GM21423 (cell line): ENCODE data around the gene RIPOR1.

Experiments used
- ATAC-seq: cut with Tn5 transposase; IDR thresholded peaks from one replicate; pipeline ENCODE4 v1.9.1; 2021; ENCODE audit warnings: mild to moderate bottlenecking, moderate library complexity; ENCODE audit not compliant: unreplicated experiment

RIPOR1 gene

DNA sequence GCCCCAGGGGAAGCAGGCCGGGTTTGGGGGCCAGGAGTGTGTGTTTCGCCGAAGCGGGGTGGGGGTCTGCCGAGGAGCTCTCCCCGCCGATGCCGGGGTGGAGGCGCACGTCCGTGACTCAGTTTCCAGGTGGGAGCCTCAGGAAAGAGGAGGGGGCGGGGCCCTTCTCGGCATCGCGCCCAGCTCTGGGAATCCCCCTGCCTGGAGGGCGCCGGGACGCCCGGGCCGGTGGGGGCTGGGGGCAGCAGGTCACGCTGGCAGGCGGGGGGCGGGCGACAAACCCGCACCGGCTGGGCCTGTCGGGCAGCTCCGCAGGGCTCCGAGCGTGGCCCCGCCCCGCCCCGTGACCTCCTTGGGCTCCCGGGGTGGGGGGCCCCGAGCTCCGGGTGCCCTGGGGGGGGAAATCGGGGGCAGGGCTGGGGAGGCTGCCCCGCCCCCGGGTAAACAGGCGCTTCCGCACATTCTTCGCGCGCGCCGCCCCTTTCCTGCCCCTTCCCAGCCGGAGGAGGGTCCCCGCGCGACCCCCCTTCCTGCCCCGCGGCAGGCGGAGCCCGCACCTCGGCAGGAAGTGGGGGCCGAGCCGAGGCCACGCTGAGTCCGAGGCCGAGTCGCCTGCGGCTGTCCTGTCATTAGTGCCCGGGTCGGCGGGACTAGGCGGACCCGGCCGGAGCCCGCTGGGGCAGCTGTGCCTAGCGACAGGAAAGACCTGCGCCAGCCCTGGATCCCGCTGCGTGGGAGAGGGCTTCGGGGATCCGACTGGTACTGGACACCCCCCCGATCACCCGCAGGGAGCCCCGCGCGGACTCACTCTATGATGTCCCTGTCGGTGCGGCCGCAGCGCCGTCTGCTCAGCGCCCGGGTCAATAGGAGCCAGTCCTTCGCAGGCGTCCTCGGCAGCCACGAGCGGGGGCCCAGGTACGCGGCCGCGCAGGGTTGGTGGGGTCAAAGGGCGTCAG, 9.3 kb downstream of the RIPOR1 start:
- ATAC-seq = peak; percentile 34

DNA sequence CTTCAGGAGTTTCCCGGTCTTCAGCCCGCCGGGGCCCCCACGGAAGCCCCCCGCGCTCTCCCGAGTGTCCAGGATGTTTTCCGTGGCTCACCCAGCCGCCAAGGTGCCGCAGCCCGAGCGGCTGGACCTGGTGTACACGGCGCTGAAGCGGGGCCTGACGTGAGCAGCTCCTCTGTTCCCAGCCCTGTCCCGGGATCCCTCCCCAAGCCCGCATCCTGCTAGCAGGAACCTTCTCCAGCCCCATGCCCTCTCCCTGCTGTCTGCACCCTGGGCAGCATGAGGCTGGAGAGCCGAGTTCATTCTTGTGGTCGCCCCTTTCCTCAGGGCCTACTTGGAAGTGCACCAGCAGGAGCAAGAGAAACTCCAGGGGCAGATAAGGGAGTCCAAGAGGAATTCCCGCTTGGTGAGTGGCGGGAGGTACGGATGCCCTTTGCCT, 10.1 kb downstream of the RIPOR1 start:
- no peak for ATAC-seq

DNA sequence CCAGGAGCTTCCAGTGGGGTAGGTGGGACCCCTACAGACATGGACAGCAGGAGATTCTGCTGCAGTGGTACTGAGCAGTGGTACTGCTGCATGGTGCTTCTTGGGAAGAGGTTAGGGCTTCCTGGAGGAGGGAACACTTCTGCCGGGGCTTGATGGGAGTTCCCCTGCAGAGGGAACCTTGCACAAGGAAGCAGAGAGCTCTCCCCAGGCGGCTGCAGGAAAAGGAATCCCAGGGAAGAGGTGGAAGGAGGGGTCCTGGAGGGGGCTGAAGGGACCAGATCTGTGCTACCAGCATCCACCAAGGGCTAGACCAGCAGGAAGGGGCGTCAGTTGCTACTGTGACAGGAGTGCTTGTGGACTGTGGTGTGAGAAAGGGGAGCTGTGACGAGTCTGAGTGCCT, 10.6 kb downstream of the RIPOR1 start:
- no peak for ATAC-seq

DNA sequence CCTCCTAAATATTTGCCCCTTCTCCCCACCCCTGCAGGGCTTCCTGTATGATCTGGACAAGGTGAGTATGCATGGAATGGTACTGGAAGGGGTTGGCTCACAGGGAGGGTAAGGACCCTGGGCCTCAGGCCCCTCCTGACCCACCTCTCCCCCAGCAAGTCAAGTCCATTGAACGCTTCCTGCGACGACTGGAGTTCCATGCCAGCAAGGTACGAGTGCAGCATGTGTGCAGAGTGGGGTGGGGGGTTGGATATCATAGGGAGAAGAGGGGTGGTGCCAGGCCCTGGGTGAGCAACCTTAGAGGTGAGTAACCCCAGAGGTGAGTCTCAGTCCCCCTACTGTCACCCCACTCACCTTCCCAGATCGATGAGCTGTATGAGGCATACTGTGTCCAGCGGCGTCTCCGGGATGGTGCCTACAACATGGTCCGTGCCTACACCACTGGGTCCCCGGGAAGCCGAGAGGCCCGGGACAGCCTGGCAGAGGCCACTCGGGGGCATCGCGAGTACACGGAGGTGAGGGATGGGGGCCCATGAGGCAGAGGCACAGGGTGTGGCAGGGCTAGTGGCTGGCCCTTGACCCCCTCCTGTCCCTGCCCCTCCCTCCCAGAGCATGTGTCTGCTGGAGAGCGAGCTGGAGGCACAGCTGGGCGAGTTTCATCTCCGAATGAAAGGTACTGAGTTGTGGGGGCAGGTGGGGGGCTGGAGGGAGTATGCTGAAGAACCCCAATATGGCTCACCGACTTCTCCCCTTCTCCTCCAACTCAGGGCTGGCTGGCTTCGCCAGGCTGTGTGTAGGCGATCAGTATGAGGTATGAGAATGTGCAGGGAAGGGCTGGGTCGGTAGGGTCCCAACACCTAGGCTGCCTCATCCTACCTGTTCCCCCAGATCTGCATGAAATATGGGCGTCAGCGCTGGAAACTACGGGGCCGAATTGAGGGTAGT, 11.3 kb downstream of the RIPOR1 start:
- no peak for ATAC-seq

DNA sequence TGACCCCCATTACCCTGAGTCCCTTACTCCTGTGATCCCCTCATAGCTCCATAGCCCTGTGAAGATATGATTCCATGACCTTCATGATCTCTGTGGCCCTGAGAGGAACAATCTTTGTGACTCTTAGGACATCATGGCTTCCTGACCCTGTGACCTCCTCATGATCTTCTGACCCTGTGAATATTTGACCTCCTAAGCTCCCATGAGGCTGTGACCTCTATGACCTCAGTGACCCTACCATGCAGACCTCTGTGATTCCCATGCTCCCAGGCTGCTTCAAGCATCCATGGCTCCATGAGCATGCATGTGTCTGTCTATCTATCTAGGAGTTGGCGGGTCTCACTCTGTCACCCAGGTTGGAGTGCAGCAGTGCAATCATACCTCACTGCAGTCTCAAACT, 12.1 kb downstream of the RIPOR1 start:
- no peak for ATAC-seq

DNA sequence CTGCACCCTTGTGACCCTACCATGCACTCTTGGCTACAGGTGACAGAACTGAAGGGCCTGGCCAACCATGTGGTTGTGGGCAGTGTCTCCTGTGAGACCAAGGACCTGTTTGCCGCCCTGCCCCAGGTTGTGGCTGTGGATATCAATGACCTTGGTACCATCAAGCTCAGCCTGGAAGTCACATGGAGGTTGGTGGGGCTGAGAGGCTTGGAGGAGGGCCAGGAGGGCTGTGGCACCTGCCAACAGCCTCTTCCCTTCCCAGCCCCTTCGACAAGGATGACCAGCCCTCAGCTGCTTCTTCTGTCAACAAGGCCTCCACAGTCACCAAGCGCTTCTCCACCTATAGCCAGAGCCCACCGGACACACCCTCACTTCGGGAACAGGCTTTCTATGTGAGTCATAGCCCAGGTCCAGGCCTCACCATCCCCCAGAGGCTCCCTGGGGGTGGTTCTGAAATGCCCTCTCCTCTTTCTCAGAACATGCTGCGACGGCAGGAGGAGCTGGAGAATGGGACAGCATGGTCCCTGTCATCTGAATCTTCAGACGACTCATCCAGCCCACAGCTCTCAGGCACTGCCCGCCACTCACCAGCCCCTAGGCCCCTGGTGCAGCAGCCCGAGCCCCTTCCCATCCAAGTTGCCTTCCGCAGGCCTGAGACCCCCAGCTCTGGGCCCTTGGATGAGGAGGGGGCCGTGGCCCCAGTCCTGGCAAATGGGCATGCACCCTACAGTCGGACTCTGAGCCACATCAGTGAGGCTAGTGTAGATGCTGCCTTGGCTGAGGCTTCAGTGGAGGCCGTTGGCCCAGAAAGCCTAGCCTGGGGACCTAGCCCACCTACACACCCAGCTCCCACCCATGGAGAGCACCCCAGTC, 13.0 kb downstream of the RIPOR1 start:
- no peak for ATAC-seq

DNA sequence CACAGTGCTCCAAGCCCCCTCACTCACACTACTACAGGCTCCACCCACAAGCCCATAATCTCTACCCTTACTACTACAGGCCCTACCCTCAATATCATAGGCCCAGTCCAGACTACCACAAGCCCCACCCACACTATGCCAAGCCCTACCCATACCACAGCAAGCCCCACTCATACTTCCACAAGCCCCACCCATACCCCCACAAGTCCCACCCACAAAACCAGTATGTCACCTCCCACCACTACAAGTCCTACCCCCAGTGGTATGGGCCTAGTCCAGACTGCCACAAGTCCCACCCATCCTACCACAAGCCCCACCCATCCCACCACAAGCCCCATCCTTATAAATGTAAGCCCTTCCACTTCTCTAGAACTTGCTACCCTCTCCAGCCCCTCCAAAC, 13.8 kb downstream of the RIPOR1 start:
- ATAC-seq = no peak

DNA sequence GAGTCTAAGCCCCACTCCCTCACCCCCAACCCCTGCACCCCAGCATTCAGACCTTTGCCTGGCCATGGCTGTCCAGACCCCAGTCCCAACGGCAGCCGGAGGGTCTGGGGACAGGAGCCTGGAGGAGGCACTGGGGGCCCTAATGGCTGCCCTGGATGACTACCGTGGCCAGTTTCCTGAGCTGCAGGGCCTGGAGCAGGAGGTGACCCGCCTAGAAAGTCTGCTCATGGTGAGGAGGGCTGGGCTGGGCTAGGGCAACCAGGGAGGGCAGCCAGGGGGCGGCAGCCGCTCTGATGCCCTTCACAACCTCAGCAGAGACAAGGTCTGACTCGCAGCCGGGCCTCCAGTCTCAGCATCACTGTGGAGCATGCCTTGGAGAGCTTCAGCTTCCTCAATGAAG, 14.4 kb downstream of the RIPOR1 start:
- ATAC-seq = no peak

DNA sequence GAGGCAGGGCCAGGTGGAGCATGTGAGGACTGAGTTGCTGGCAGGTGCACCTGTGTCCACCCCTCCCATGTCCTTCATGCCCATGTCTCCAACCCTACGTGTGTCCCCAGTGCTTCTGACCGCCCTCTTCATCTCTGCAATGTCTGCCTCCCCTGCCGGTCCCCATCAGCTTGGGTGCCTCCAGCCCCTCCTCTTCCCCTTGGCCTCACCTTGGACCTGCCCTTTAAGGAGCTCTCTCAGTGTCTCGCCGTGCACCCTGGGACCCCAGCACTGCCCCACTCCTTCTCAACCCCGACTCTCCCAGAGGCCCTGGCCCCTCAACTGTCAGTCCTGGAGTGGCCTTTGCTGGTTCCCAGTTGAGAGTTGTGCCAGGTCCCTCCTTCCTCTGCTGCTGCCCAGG, 15.0 kb downstream of the RIPOR1 start:
- ATAC-seq = no peak

DNA sequence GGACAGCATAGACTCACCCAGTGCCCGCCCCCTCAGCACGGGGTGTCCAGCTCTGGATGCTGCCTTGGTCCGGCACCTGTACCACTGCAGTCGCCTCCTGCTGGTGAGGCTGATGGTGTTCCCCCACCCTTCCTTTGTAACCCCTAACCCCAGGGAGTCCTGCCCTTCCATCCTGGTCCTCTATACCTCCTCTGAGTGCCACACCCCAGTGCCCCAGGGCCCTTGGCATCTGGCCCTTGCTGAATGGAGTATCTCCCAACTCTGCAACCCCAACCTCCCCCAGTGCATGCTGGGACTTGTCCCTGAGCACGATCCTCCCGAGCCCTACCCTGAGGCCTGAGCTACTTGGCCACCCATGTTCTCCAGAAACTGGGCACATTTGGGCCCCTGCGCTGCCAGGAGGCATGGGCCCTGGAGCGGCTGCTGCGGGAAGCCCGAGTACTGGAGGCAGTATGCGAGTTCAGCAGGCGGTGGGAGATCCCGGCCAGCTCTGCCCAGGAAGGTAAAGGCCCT, 15.8 kb downstream of the RIPOR1 start:
- ATAC-seq = no peak

DNA sequence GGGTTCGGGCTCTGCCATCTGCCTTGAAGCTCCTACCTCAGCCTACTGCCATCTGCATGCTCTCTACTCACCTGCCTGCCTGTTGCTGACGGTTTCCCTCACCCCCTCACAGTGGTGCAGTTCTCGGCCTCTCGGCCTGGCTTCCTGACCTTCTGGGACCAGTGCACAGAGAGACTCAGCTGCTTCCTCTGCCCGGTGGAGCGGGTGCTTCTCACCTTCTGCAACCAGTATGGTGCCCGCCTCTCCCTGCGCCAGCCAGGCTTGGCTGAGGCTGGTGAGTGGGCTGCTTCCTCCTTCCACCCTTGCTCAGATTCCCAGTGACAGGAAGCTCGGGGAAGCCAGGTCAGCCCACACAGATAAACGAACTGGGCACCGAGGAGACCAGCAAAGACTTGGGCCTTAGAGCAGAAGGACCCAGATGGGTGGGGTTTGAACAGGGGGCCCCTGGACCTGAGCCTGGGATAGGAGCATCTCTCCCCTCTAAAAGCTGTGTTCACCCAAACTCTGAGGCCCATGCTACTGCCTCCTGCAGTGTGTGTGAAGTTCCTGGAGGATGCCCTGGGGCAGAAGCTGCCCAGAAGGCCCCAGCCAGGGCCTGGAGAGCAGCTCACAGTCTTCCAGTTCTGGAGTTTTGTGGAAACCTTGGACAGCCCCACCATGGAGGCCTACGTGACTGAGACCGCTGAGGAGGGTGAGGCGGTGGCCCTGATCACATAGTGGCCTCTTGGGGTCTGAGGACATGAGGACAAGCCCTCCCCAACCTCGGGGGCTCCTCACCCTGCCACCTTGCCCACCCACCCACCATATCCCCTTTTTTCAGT, 16.4 kb downstream of the RIPOR1 start:
- no peak for ATAC-seq

DNA sequence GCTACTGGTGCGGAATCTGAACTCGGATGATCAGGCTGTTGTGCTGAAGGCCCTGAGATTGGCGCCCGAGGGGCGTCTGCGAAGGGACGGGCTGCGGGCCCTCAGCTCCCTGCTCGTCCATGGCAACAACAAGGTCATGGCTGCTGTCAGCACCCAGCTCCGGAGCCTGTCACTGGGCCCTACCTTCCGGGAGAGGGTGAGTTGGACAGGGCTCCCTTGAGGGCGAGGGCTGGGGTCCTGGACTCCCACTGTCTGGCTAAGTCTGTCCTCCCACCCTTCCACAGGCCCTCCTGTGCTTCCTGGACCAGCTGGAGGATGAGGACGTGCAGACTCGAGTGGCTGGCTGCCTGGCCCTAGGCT, 17.0 kb downstream of the RIPOR1 start:
- ATAC-seq = no peak

DNA sequence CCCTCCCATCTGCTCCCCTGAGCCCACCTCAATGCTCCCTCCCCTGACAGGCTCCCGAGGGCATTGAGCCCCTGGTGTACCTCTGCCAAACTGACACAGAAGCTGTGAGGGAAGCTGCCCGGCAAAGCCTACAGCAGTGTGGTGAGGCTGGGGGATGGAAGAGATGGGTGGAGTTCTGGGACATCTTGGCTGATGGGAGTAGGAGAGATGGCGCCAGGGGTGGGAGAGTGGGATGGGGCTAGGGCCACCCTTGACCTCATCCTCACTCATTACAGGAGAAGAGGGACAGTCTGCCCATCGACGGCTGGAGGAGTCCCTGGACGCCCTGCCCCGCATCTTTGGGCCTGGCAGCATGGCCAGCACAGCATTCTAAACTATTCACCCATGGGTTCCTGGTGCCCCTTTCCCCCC, 17.5 kb downstream of the RIPOR1 start:
- ATAC-seq = no peak

DNA sequence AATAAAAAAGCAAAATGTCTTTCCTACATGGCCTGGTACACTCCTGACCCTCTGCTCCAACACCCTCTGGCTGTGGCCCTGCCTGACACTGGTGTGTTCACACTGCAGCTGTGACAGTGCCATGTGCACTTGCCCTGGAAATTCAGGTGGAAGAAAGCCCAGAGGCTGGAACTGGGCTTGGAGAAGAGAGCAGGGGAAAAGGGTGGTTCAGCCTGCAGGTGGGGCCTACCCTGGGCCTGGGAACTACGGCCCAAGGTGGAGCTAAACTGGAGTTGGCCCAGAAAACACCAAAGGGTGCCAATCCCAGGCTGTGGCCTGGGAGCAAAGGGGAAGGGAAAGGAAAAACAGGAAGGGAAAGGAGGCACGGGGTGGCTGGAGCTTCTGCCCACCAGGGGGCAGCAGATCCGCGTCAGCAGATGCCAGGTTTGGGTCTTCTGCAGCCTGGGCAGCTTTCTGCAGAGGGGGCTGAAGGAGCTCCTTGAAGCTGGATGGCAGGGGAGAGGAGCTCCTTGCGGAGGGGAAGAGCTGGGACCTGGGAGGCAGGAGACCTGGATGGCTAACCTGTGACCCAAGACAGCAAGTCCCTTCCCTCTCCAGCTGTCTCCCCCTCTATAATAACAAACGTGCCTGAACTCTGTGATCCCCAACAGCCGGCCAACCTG, 18.3 kb downstream of the RIPOR1 start:
- ATAC-seq = no peak

DNA sequence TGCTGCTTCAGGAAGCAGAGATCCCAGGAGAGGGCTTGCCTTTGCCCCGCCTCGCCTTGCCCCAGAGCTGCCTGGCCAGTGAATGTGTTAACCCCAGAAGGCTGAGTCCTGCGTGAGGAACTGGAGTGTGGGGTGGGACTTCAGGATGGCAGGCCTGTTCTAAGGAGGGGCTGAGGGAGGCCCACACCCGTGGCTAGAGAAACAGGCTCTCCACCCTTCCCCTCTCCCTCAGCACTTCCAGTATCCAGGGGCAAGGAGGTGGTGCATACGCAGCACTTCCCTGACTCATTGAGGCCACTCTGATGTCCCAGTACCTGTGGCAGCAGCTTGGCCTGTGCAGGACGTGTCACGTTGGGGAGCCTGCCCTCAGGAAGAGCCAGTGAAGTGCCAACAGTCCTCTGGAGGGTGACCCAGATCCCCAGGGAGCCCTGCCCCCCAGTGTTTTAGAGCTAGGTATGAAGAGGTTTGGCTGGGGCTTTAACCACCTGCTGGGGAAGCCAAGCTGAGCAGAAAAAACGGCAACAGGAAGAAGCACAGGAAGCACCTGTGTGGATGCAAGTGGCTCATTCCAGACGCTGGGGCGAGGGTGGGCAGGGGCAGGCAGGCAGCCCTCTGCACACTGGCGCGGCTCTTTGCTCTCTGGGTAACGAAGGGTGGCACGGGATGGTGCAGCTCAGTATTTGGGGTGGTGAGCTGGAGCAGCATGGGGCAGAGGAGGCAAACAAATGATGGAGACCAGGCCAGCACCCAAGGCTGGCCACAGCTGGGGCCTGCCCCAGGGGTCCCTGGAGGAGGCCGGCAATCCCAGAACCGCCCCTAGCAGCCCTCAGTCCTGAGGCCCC, 19.0 kb downstream of the RIPOR1 start:
- ATAC-seq = peak; percentile 44

DNA sequence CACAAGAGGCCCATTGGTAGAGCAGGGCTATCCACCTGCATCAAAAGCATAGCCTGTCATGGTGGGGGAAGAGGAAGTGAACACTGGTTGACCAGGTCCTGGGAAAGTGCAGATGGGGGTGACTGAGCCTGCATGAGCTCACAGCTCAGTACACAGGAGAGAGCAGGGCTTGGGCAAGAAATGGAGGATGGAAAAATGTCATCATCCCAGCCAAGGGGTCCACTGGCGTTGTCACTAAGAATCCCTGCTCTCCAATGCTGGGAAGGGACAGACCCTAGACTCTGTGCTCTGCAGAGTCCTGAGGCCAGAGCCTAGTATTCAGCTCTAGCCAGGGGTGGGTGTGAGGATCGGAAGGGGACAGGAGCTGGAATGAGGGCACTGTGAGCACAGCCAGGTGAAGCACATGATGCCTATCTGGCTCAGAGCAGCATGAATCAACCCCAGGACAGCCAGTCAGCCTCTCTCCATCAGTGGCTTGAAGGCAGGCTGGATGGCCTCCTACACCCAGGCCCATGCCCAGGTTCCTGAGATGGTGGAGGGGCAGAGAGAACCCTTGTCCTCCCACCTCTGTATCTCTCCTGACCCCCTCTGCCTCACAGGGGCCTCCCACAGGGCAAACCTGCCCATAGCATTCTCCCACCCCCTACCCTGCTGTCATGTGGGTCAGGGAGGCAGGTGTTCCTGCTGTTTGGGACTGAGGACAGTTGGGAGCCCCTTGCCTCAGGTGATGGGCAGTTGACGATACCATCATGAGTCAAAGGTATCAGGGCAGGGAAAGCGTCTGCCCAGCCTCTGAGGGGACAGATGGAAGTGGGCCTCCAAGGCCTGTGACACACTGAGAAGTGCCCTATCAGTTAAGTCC, 19.9 kb downstream of the RIPOR1 start:
- ATAC-seq = peak; percentile 33

DNA sequence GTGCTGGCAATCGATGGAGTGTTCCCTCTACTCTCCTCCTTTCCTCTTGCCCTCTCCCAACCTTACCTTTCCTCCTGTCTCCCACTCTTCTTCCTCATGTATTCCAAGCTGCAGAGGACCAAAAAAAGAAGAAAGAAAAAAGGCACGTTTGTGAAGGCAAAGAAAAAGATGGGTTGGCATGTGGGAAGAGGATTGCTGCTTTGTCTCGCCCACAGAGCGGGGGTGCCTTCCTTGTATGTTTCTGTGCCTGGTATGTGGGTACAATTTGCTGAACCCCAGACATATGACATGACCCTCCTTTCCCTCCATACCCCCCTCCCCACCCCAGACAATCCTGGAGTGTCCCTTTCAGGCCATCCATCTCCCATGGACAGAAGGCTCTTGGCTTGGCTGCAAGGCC, 20.6 kb downstream of the RIPOR1 start:
- ATAC-seq = no peak
